Posterior cingulate gyrus (tissue), 11 donors: ENCODE data around the gene TULP4.
"Not testable (repeated sequence)": the region's sequence is repeated elsewhere in the genome, so short reads cannot be mapped to it uniquely, and the experiment has no call there.

Experiments
- DNase-seq, 10 donors: peaks; one replicate each; pipeline versions ENCODE4 v3.0.0 to v3.0.0-alpha.2; 2020 to 2021; ENCODE audit warnings: mixed read lengths in 3 of 10
- intact Hi-C: fragments of 100-400 bp; cut with DNase I; formaldehyde crosslinking; loops from one replicate; pipeline ENCODE4 v1.15.1; 2023

Gene TULP4

DNA sequence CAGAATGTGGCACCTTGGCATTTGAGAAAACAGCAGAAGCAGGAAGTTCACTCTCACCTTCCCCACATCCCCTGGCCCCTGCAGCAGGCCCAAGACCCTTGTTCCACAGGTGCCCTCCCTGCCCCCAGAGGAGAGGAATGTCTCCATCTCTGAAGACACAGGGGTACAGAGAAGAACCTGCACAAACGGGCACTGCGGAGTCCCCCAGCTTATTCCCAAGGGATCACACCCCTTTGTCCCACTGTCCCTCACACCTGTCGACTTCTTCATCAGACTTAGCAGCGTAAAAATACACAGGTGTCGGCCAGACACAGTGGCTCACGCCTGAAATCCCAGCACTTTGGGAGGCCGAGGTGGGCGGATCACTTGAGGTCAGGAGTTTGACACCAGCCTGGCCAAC, 204.8 kb downstream of the TULP4 start:
- DNase-seq, result no peak
- intact Hi-C loops, result no loop called here

- DNase-seq, result no peak
- intact Hi-C loops, result no loop called here
These were observed 205.3 kb downstream of the TULP4 start for GRCh38 chr6:158517581-158517980.

- intact Hi-C loops, result loop anchor here (2.0 kb wide), 1 partner anchor 298 kb away; no protein-coding TSS in a partner anchor
- peak in 9 of 10 donors; percentile 32 to 93 (median 63) for DNase-seq
These were observed 206.2 kb downstream of the TULP4 start for GRCh38 chr6:158518191-158519127.

DNA sequence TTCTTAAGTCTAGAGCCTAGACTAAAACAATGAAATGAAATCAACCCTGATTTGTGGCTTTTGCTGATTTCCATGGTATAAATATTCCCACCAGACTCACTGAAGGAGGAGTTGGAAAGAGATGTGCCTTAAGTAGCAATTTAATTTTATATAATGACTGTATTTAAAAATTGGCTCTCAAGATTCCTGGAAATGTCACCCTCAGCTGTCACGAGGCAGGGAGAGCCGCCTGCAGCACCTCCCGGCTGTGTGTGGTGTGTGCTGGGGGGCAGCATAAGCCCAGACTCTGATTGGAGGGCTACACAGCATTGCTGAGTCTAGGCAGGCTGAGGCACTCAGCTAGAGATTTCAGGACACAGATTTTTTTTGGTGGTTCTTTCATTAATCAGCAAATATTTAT, 207.0 kb downstream of the TULP4 start:
- peak in 1 of 10 donors; percentile 87 for DNase-seq
- intact Hi-C loops, result loop anchor here (2.0 kb wide), 1 partner anchor 298 kb away; no protein-coding TSS in a partner anchor

GRCh38 chr6:158519761-158520160, 207.5 kb downstream of the TULP4 start:
- intact Hi-C loops, result loop anchor here (2.0 kb wide), 1 partner anchor 299 kb away; no protein-coding TSS in a partner anchor
- DNase-seq, result no peak

GRCh38 chr6:158520975-158521374, 208.7 kb downstream of the TULP4 start:
- intact Hi-C loops, DNase-seq: not testable (repeated sequence)

DNA sequence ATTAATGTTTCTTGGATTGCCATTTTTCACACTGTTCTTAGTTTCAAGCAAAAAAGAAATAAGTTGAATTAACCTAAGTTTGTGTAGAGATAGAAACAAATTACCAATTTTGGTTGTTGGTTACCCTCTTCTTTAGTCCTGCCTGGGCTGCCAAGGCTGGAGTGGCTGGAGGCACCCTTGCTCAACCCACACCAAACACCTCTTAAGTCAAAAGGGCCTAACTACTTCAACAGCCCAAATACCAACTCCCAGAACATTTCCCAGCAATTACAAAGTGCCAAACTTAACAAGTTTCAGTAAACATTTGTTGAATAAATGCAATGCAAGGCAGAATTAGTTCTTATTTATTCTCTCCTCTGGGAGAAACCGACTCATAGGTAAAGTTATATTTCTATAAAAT, 209.5 kb downstream of the TULP4 start:
- no peak for DNase-seq
- intact Hi-C loops, result no loop called here

GRCh38 chr6:158522616-158523015, 210.4 kb downstream of the TULP4 start:
- DNase-seq, result peak in 1 of 10 donors; percentile 49
- intact Hi-C loops, result no loop called here

GRCh38 chr6:158524311-158524710, 212.0 kb downstream of the TULP4 start:
- intact Hi-C loops, result no loop called here
- DNase-seq, result peak in 1 of 10 donors; percentile 24

DNA sequence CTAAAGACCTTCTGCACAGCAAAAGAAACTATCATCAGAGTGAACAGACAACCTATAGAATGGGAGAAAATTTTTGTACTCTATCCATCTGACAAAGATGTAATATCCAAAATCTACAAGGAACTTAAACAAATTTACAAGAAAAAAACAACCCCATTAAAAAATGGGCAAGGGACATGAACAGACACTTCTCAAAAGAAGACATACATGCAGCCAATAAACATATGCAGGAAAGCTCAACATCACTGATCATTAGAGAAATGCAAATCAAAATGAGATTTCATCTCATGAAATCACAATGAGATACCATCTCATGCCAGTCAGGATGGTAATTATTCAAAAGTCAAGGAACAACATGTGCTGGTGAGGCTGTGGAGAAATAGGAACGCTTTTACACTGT, 215.6 kb downstream of the TULP4 start:
- intact Hi-C loops, DNase-seq: not testable (repeated sequence)

GRCh38 chr6:158528826-158529225, 216.6 kb downstream of the TULP4 start:
- no peak for DNase-seq
- intact Hi-C loops, result no loop called here

DNA sequence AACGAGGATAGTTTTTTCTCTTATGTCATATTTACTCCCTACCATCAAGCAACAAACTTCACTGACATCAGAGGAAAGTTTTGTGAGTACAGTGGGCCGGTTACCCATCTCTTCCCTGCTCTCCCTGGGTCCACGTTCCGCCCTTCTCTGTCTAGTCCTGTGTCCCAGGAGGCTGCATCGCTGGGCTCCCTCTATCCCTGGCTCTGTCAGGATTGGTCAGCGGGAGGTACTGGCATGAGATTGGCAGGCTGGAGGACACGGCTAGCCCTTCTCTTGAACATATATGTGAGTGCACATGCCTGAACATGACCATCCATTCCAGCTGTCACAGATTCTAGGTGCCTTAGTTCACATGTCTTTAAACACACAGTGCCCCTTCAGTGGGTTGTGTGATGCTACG, 217.4 kb downstream of the TULP4 start:
- intact Hi-C loops, result no loop called here
- peak in 1 of 10 donors; percentile 30 for DNase-seq

- intact Hi-C loops, result no loop called here
- DNase-seq, result peak in 1 of 10 donors; percentile 65
These were observed 219.3 kb downstream of the TULP4 start for GRCh38 chr6:158531566-158531965.

GRCh38 chr6:158531970-158532369, 219.7 kb downstream of the TULP4 start:
- no peak for DNase-seq
- intact Hi-C loops, result no loop called here

DNA sequence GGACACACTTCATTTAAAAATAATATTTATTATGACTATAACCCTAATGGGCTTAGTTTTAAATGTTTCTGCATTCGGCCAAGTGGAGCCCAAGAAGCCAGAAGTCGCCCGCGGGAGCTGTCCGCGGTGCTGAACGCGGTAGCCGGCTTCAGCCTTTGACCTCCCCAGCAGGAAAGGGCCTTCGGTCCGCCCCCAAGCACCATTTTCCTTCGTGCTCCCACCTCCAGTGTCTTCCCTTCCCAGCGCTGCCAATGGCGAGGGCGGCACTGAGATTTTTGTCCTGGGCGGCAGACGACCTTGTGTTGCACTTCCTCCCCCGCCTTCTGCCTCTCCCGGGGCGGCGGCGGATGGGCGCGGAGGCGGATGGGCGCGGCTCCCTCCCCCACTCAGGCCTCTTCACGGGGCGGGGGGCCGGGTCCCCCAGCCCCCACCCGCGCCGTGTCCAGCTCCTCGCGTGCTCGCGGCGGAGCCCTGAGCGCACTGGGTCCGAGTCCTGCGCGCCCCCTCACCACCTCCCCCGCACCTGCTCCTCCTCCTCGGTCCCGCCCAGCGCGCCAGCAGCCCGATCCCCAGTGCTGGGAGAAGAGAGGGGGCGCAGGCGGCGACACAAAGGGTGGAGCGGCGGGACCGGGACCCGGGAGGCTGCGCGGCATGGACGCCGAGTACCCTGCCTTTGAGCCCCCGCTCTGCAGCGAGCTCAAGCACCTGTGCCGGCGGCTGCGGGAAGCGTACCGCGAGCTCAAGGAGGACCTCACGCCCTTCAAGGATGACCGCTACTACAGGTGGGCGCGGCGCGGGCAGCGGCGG, 224.0 kb downstream of the TULP4 start:
- peak in 5 of 10 donors; percentile 33 to 91 (median 67) for DNase-seq
- intact Hi-C loops, result no loop called here

GRCh38 chr6:158536891-158537798, 224.9 kb downstream of the TULP4 start:
- peak in 9 of 10 donors; percentile 33 to 94 (median 72) for DNase-seq
- intact Hi-C loops, result no loop called here

GRCh38 chr6:158538741-158539140, 226.5 kb downstream of the TULP4 start:
- intact Hi-C loops, result no loop called here
- DNase-seq, result no peak

DNA sequence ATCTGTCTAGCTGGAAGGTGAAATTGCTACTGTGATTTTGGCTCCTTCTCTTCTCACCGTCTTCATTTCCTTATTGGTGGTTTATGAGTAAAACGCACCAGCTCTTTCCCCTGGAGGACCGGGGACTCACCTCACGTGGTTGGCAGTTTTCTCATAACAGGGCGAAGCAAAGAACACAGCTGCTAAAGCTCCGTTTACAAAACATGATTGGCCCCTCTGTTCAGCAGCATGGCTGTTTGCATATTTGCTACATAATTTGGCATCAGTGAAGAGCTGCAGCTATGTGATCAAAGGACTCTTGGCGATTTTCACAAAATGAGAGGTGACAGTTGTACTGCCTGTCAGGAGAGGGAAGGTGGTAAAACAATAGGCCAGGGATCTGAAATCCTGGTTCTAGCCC, 227.1 kb downstream of the TULP4 start:
- intact Hi-C loops, result no loop called here
- DNase-seq, result peak in 1 of 10 donors; percentile 78

GRCh38 chr6:158539881-158540280, 227.6 kb downstream of the TULP4 start:
- no peak for DNase-seq
- intact Hi-C loops, result no loop called here

GRCh38 chr6:158543606-158544185, 231.4 kb downstream of the TULP4 start:
- intact Hi-C loops, result no loop called here
- DNase-seq, result peak in 1 of 10 donors; percentile 27
